Measurements from ENCODE around the gene IL3. TPM values are rescaled to one million over a fixed set of nuclear protein-coding genes. Genes with fewer than 3 reads are reported as not detected.

The IL3 gene
- total and polyA plus RNA-seq, 9 of the 15 experiments (the other 6 are each of a cell fraction or from before 2014, with no cell fraction given) = not detected

DNA sequence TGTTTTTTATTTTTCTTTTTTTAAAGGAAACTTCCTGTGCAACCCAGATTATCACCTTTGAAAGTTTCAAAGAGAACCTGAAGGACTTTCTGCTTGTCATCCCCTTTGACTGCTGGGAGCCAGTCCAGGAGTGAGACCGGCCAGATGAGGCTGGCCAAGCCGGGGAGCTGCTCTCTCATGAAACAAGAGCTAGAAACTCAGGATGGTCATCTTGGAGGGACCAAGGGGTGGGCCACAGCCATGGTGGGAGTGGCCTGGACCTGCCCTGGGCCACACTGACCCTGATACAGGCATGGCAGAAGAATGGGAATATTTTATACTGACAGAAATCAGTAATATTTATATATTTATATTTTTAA lies 15.2 kb downstream of the IL3 start:
- DNase-seq (ENCODE audit: extremely low read depth in 1 of 4, low spot score in 3 of 4) = peak in 1 of 4 experiments; percentile 17
- H4K20me1 ChIP-seq (replicated peaks; ENCODE audit: control insufficient read depth, insufficient read depth, low read length) = no peaks in the 10 kb centered on the region
- TF ChIP-seq MIER1 (IDR thresholded peaks at IDR 0.05; ENCODE audit: low read depth) = no peak
- TF ChIP-seq, protein P1, sequence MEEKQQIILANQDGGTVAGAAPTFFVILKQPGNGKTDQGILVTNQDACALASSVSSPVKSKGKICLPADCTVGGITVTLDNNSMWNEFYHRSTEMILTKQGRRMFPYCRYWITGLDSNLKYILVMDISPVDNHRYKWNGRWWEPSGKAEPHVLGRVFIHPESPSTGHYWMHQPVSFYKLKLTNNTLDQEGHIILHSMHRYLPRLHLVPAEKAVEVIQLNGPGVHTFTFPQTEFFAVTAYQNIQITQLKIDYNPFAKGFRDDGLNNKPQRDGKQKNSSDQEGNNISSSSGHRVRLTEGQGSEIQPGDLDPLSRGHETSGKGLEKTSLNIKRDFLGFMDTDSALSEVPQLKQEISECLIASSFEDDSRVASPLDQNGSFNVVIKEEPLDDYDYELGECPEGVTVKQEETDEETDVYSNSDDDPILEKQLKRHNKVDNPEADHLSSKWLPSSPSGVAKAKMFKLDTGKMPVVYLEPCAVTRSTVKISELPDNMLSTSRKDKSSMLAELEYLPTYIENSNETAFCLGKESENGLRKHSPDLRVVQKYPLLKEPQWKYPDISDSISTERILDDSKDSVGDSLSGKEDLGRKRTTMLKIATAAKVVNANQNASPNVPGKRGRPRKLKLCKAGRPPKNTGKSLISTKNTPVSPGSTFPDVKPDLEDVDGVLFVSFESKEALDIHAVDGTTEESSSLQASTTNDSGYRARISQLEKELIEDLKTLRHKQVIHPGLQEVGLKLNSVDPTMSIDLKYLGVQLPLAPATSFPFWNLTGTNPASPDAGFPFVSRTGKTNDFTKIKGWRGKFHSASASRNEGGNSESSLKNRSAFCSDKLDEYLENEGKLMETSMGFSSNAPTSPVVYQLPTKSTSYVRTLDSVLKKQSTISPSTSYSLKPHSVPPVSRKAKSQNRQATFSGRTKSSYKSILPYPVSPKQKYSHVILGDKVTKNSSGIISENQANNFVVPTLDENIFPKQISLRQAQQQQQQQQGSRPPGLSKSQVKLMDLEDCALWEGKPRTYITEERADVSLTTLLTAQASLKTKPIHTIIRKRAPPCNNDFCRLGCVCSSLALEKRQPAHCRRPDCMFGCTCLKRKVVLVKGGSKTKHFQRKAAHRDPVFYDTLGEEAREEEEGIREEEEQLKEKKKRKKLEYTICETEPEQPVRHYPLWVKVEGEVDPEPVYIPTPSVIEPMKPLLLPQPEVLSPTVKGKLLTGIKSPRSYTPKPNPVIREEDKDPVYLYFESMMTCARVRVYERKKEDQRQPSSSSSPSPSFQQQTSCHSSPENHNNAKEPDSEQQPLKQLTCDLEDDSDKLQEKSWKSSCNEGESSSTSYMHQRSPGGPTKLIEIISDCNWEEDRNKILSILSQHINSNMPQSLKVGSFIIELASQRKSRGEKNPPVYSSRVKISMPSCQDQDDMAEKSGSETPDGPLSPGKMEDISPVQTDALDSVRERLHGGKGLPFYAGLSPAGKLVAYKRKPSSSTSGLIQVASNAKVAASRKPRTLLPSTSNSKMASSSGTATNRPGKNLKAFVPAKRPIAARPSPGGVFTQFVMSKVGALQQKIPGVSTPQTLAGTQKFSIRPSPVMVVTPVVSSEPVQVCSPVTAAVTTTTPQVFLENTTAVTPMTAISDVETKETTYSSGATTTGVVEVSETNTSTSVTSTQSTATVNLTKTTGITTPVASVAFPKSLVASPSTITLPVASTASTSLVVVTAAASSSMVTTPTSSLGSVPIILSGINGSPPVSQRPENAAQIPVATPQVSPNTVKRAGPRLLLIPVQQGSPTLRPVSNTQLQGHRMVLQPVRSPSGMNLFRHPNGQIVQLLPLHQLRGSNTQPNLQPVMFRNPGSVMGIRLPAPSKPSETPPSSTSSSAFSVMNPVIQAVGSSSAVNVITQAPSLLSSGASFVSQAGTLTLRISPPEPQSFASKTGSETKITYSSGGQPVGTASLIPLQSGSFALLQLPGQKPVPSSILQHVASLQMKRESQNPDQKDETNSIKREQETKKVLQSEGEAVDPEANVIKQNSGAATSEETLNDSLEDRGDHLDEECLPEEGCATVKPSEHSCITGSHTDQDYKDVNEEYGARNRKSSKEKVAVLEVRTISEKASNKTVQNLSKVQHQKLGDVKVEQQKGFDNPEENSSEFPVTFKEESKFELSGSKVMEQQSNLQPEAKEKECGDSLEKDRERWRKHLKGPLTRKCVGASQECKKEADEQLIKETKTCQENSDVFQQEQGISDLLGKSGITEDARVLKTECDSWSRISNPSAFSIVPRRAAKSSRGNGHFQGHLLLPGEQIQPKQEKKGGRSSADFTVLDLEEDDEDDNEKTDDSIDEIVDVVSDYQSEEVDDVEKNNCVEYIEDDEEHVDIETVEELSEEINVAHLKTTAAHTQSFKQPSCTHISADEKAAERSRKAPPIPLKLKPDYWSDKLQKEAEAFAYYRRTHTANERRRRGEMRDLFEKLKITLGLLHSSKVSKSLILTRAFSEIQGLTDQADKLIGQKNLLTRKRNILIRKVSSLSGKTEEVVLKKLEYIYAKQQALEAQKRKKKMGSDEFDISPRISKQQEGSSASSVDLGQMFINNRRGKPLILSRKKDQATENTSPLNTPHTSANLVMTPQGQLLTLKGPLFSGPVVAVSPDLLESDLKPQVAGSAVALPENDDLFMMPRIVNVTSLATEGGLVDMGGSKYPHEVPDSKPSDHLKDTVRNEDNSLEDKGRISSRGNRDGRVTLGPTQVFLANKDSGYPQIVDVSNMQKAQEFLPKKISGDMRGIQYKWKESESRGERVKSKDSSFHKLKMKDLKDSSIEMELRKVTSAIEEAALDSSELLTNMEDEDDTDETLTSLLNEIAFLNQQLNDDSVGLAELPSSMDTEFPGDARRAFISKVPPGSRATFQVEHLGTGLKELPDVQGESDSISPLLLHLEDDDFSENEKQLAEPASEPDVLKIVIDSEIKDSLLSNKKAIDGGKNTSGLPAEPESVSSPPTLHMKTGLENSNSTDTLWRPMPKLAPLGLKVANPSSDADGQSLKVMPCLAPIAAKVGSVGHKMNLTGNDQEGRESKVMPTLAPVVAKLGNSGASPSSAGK (IDR thresholded peaks at IDR 0.05) = 0 out of 2 replicates have a peak, but pooled peaks have one; percentile 0
- no peaks in the 10 kb centered on the region for H3K79me2 ChIP-seq (ENCODE audit: control insufficient read depth, insufficient read depth, low read length)
- WGBS (ENCODE audit: insufficient coverage, low coverage, missing lambda C conversion rate) = 71% methylated on average over 2 of the region's 2 CpGs
- H3K27me3 ChIP-seq (ENCODE audit: control insufficient read depth in 2 of 2, insufficient read depth in 2 of 2, low read length in 2 of 2) = no peaks in the 10 kb centered on the region
- H3K9ac ChIP-seq (ENCODE audit: insufficient read depth in 1 of 2, low read depth in 2 of 2, low read length in 2 of 2) = peak overlapping the region in 1 of 2 experiments; percentile 61; a peak in 1 of 4 replicates
- no peak overlapping the region for H3K4me2 ChIP-seq (ENCODE audit: insufficient read depth, low read length)
- H3K4me1 ChIP-seq (replicated peaks in 1 of 2; ENCODE audit: control insufficient read depth in 2 of 2, insufficient read depth in 2 of 2, low read length in 2 of 2) = peaks cover 19 to 45% of the 10 kb centered on the region in 2 experiments
- H3K9me3 ChIP-seq (replicated peaks; ENCODE audit: control insufficient read depth, insufficient read depth, low read depth, low read length) = no peaks in the 10 kb centered on the region
- in situ Hi-C loops (cut with MboI) = no loop called here
- H3K9me1 ChIP-seq (ENCODE audit: control insufficient read depth, insufficient read depth, low read length) = no peaks in the 10 kb centered on the region
- H3K27ac ChIP-seq (ENCODE audit: extremely low read depth, low read depth, low read length) = no peak overlapping the region
- peak overlapping the region; percentile 21; the same call in 1 of the 2 replicates for H2AFZ ChIP-seq (ENCODE audit: low read depth, low read length)
- ChIA-PET CTCF (ENCODE audit: low intra/inter-chr PET ratio) (no interaction called here), POLR2A (interaction anchor here (0.6 to 1.1 kb wide), 2 partner anchors 9 to 18 kb away, joined by 4 read pairs; no protein-coding TSS in a partner anchor)
- no peaks in the 10 kb centered on the region for H3K36me3 ChIP-seq (ENCODE audit: control insufficient read depth, insufficient read depth, low read length)
- ATAC-seq = 0 out of 3 replicates have a peak, but pooled peaks have one; percentile 4
- BruUV-seq (replicated peaks) = no TSS peak
- FAIRE-seq = no peak
- no peak overlapping the region for H3K4me3 ChIP-seq
- intact Hi-C loops (cut with micrococcal nuclease) = no loop called here

Data from K562 (cell line).